ENCODE data around the gene CD79A. TPM values are rescaled to one million over a fixed set of nuclear protein-coding genes. Genes with fewer than 3 reads are reported as not detected.

The CD79A gene
- total RNA-seq, 4 donors from 2014 or later, result 0.22 to 1.5 TPM; not detected in 2

- intact Hi-C loops (cut with DNase I), result no loop called here
- no peaks in the 10 kb centered on the region for H3K9me3 ChIP-seq
- WGBS, 2 donors, result 0 to 1% methylated on average over 15 to 38 of the region's 66 CpGs
- H3K36me3 ChIP-seq, result no peaks in the 10 kb centered on the region
- no peaks in the 10 kb centered on the region for H3K27me3 ChIP-seq
- TF ChIP-seq CTCF (IDR thresholded peaks at IDR 0.05) (peak in 2 of 6 experiments; percentile 18 to 29), POLR2A (IDR thresholded peaks at IDR 0.05) (peak in 1 of 2 donors; percentile 70)
- peak; percentile 94 to 97 for DNase-seq
- H3K4me3 ChIP-seq (replicated peaks in 1 of 3), result peak overlapping the region; percentile 9 to 85 (median 74)
- peaks cover 14 to 18% of the 10 kb centered on the region in 2 donors for H3K4me1 ChIP-seq
- H3K27ac ChIP-seq, result peak overlapping the region in 2 of 3 donors; percentile 68 to 76
These were observed 7.0 kb downstream of the CD79A start for GRCh38 chr19:41883821-41884733.

GRCh38 chr19:41886761-41887710 is 10.0 kb downstream of the CD79A start:
- H3K27ac ChIP-seq, result no peak overlapping the region
- no peak overlapping the region for H3K4me3 ChIP-seq (replicated peaks in 1 of 3)
- H3K4me1 ChIP-seq, result peaks cover 14 to 18% of the 10 kb centered on the region in 2 donors
- no peaks in the 10 kb centered on the region for H3K9me3 ChIP-seq
- intact Hi-C loops (cut with DNase I), result no loop called here
- no peaks in the 10 kb centered on the region for H3K27me3 ChIP-seq
- no peak for DNase-seq
- H3K36me3 ChIP-seq, result peaks cover 0 to 4% of the 10 kb centered on the region in 2 donors
- 65 to 77% methylated on average over 13 of the region's 13 CpGs for WGBS, 2 donors
- TF ChIP-seq CTCF (IDR thresholded peaks at IDR 0.05), result no peak
- TF ChIP-seq POLR2A (IDR thresholded peaks at IDR 0.05), result no peak

GRCh38 chr19:41887711-41888382 is 10.8 kb downstream of the CD79A start:
- H3K27ac ChIP-seq, result no peak overlapping the region
- H3K4me1 ChIP-seq, result peaks cover 14 to 18% of the 10 kb centered on the region in 2 donors
- 57 to 59% methylated on average over 5 to 16 of the region's 17 CpGs for WGBS, 2 donors

GRCh38 chr19:41888926-41889325 is 11.8 kb downstream of the CD79A start:
- TF ChIP-seq CTCF (IDR thresholded peaks at IDR 0.05) (no peak), POLR2A (IDR thresholded peaks at IDR 0.05) (no peak)
- Histone ChIP-seq H3K27me3 (no peaks in the 10 kb centered on the region), H3K9me3 (no peaks in the 10 kb centered on the region), H3K36me3 (peaks cover 9 to 14% of the 10 kb centered on the region in 2 donors), H3K27ac (no peak overlapping the region), H3K4me1 (peaks cover 14 to 18% of the 10 kb centered on the region in 2 donors), H3K4me3 (replicated peaks in 1 of 3) (no peak overlapping the region)
- intact Hi-C loops (cut with DNase I), result no loop called here
- 88 to 90% methylated on average over 12 of the region's 12 CpGs for WGBS, 2 donors
- no peak for DNase-seq

More at GRCh38 chr19:41887711-41888382, 10.8 kb downstream of the CD79A start:
- peak in 1 of 2 donors; percentile 30 for DNase-seq
- H3K36me3 ChIP-seq, result peaks cover 8 to 12% of the 10 kb centered on the region in 2 donors
- TF ChIP-seq CTCF (IDR thresholded peaks at IDR 0.05) (no peak), POLR2A (IDR thresholded peaks at IDR 0.05) (no peak)
- intact Hi-C loops (cut with DNase I), result no loop called here
- H3K27me3 ChIP-seq, result no peaks in the 10 kb centered on the region
- H3K4me3 ChIP-seq (replicated peaks in 1 of 3), result no peak overlapping the region
- no peaks in the 10 kb centered on the region for H3K9me3 ChIP-seq

Data from thyroid gland (tissue), 4 donors.